ENCODE measurements around the gene TMEM151B.

DNA sequence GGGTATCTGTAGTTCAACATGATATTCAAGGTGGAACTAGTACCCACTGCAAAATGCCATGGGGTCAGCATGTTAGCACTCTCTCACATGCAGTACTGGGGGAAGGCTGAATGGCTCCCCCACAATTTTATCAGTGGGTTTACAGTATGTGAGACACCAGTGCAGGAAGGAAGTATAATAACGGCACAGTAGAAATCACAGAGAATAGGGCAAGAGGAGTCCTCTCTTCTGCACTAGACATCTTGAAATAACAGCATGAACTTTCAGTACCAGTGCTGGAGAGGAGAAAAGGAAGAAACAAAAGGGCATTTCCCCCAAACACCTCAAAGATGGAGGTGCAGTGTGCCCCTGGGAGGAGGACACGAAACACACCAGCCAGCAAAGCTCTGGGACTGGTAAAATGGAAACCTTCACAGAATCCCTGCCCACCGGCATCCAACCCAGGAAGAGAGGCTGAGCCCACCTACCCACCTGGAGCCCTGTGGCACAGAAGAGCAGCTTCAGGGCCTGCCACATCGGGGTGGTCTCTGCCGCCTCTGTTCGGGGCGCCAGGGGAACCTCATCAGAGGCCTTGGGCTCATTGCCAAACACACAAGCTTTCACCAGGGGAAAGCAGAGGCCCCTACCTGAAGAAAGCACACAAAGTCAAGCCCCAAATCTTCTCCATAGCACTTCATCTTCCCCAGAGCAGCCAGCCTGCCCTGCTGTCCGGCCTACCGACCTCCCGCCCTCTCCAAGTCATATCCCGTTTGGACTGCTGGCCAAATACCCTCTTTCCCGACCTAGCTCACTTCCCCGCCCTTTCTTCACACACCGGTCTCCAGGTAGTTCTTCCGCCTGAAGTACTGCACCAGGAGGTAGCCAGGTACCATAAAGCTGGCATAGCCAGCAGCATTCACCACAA, 14.1 kb upstream of the TMEM151B start:
- no peak for TF ChIP-seq EZH2phosphoT487 (IDR thresholded peaks at IDR 0.05; ENCODE audit: low read depth)
- TF ChIP-seq, protein P1, sequence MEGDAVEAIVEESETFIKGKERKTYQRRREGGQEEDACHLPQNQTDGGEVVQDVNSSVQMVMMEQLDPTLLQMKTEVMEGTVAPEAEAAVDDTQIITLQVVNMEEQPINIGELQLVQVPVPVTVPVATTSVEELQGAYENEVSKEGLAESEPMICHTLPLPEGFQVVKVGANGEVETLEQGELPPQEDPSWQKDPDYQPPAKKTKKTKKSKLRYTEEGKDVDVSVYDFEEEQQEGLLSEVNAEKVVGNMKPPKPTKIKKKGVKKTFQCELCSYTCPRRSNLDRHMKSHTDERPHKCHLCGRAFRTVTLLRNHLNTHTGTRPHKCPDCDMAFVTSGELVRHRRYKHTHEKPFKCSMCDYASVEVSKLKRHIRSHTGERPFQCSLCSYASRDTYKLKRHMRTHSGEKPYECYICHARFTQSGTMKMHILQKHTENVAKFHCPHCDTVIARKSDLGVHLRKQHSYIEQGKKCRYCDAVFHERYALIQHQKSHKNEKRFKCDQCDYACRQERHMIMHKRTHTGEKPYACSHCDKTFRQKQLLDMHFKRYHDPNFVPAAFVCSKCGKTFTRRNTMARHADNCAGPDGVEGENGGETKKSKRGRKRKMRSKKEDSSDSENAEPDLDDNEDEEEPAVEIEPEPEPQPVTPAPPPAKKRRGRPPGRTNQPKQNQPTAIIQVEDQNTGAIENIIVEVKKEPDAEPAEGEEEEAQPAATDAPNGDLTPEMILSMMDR (IDR thresholded peaks at IDR 0.05; ENCODE audit: low read depth, low read length): no peak

Measured in OCI-LY3 (cell line).